HCT116 (cell line): Measurements from ENCODE around the gene ADARB2. TPM values are rescaled to one million over a fixed set of nuclear protein-coding genes. Genes with fewer than 3 reads are reported as not detected.

Source experiments
- ATAC-seq: fragments of 200-7000 bp; cut with Tn5 transposase; 2 replicates; pipeline ENCODE4 v1.9.1; 2020; ENCODE audit warnings: mild to moderate bottlenecking, moderate library complexity
- BruUV-seq: library from RNA; stranded (reverse); fragments of 400-500 nt; replicated peaks from 2 replicates; lab custom pipeline; 2021; lab: Mats Ljungman, UMichigan
- CTCF ChIA-PET: fragments of 300-600 bp; sonication (Branson Sonifier 250); formaldehyde crosslinking; loops from one replicate; lab custom pipeline; 2021; ENCODE audit warnings: antibody characterized with exemption; lab: Charles Lee
- POLR2A ChIA-PET: fragments of 300-600, 350-600 bp; sonication (Branson Sonifier 250); formaldehyde crosslinking; loops from one replicate; lab custom pipeline; 2021; ENCODE audit warnings: antibody characterized with exemption; lab: Charles Lee
- RAD21 ChIA-PET, 2 experiments: fragments of 300-600 bp; sonication (Branson Sonifier 250); formaldehyde crosslinking; loops; one replicate each; lab custom pipeline; 2023; ENCODE audit warnings: low total read pairs in 2 of 2; ENCODE audit not compliant: uncharacterized antibody in 2 of 2, unreplicated experiment in 2 of 2, low non-redundant PET in 1 of 2; lab: Charles Lee
- DNase-seq: peaks from one replicate; pipeline ENCODE4 v3.0.0-alpha.2; 2010; ENCODE audit warnings: low read depth, low spot score
- H2AFZ ChIP-seq: fragments of 200-600 bp; shearing (Covaris generic), sonication (generic); 2 replicates; pipeline ENCODE4 v1.6.1; 2017; ENCODE audit warnings: low read depth, mixed run types, mixed read lengths, antibody characterized with exemption, low read length; ENCODE audit not compliant: poor library complexity, severe bottlenecking
- H3K27ac ChIP-seq: 2 replicates; pipeline ENCODE4 v1.5.1; 2012; ENCODE audit warnings: low read depth, low read length
- H3K27me3 ChIP-seq: fragments of 200-600 bp; sonication (generic); 2 replicates; pipeline ENCODE4 v1.6.1; 2016; ENCODE audit warnings: mixed run types, low read length, mixed read lengths; ENCODE audit not compliant: insufficient read depth
- H3K36me3 ChIP-seq, 2 experiments: fragments of 200-500 bp in 1 of 2; fragments of 200-600 bp in 1 of 2; sonication (Bioruptor generic) in 1 of 2; sonication (generic) in 1 of 2; 2 replicates each; pipeline versions ENCODE4 v1.5.1 to v1.6.1; 2014 to 2016; ENCODE audit warnings: low read length in 2 of 2, inconsistent platforms in 1 of 2, mixed read lengths in 1 of 2, mixed run types in 1 of 2; ENCODE audit not compliant: insufficient read depth in 2 of 2, control insufficient read depth in 1 of 2
- H3K4me1 ChIP-seq, 2 experiments: fragments of 200-600 bp in 1 of 2; sonication (generic) in 1 of 2; 2 replicates each; pipeline versions ENCODE4 v1.5.1 to v1.6.1; 2012 to 2017; ENCODE audit warnings: low read length in 2 of 2, inconsistent platforms in 1 of 2, mild to moderate bottlenecking in 1 of 2, mixed read lengths in 1 of 2, mixed run types in 1 of 2, moderate library complexity in 1 of 2; ENCODE audit not compliant: insufficient read depth in 2 of 2, control insufficient read depth in 1 of 2
- H3K4me2 ChIP-seq: fragments of 200-600 bp; sonication (generic); 2 replicates; pipeline ENCODE4 v1.6.1; 2017; ENCODE audit warnings: mixed run types, low read length, mixed read lengths
- H3K4me3 ChIP-seq, 2 experiments: fragments of 200-600 bp in 1 of 2; sonication (generic) in 1 of 2; replicated peaks in 1 of 2; 2 replicates each; pipeline ENCODE4 v1.5.1; 2011 to 2016; ENCODE audit warnings: low read length in 2 of 2, control low read depth in 1 of 2, low read depth in 1 of 2, mild to moderate bottlenecking in 1 of 2, mixed read lengths in 1 of 2, mixed run types in 1 of 2
- H3K79me2 ChIP-seq: fragments of 200-600 bp; sonication (generic); 2 replicates; pipeline ENCODE4 v1.6.1; 2017; ENCODE audit warnings: mild to moderate bottlenecking, mixed run types, low read length, moderate library complexity, mixed read lengths; ENCODE audit not compliant: insufficient read depth
- H3K9ac ChIP-seq: fragments of 200-600 bp; sonication (generic); 2 replicates; pipeline ENCODE4 v1.6.1; 2016; ENCODE audit warnings: low read length, mixed read lengths
- H3K9me2 ChIP-seq: fragments of 200-600 bp; sonication (generic), shearing (Covaris generic); 2 replicates; pipeline ENCODE4 v1.6.1; 2017; ENCODE audit warnings: mixed run types, mild to moderate bottlenecking, moderate library complexity; ENCODE audit not compliant: insufficient read depth
- H3K9me3 ChIP-seq, 2 experiments: fragments of 200-500 bp in 1 of 2; fragments of 200-600 bp in 1 of 2; sonication (Bioruptor generic) in 1 of 2; sonication (generic) in 1 of 2; 2 replicates each; pipeline ENCODE4 v1.6.1; 2014 to 2017; ENCODE audit warnings: low read length in 2 of 2, mixed read lengths in 2 of 2, inconsistent platforms in 1 of 2, low read depth in 1 of 2, mild to moderate bottlenecking in 1 of 2, mixed run types in 1 of 2, moderate library complexity in 1 of 2; ENCODE audit not compliant: control insufficient read depth in 1 of 2, insufficient read depth in 1 of 2
- H4K20me1 ChIP-seq: fragments of 200-600 bp; sonication (generic), shearing (Covaris generic); 2 replicates; pipeline ENCODE4 v1.6.1; 2017; ENCODE audit warnings: mixed run types, mild to moderate bottlenecking, moderate library complexity; ENCODE audit not compliant: insufficient read depth
- ATF3 ChIP-seq: IDR thresholded peaks from 2 replicates; pipeline ENCODE4 v1.6.1; 2012
- CBX3 ChIP-seq: IDR thresholded peaks from 2 replicates; pipeline ENCODE4 v1.6.1; 2012; ENCODE audit warnings: low read depth
- EGR1 ChIP-seq: IDR thresholded peaks from 2 replicates; pipeline ENCODE4 v1.6.1; 2012; ENCODE audit warnings: low read depth
- ELF1 ChIP-seq: IDR thresholded peaks from 2 replicates; pipeline ENCODE4 v1.6.1; 2012; ENCODE audit warnings: low read depth, borderline replicate concordance
- EZH2 ChIP-seq: fragments of 200-600 bp; sonication (generic); IDR thresholded peaks from 2 replicates; pipeline ENCODE4 v1.6.1; 2017; ENCODE audit warnings: antibody characterized with exemption, mixed run types
- EZH2phosphoT487 ChIP-seq: fragments of 200-600 bp; IDR thresholded peaks from 2 replicates; pipeline ENCODE4 v1.6.1; 2018; ENCODE audit warnings: antibody characterized with exemption, borderline replicate concordance
- JUND ChIP-seq: IDR thresholded peaks from 2 replicates; pipeline ENCODE4 v1.6.1; 2012
- POLR2A ChIP-seq: IDR thresholded peaks from 2 replicates; pipeline ENCODE4 v1.7.0; 2011; ENCODE audit warnings: borderline replicate concordance; ENCODE audit not compliant: insufficient read depth, insufficient read length; ENCODE audit errors: extremely low read depth
- POLR2AphosphoS5 ChIP-seq: IDR thresholded peaks from 2 replicates; pipeline ENCODE4 v1.6.1; 2011; ENCODE audit warnings: mild to moderate bottlenecking, low read depth, low read length, moderate library complexity
- SIN3A ChIP-seq: IDR thresholded peaks from 2 replicates; pipeline ENCODE4 v1.6.1; 2012; ENCODE audit warnings: low read depth
- SP1 ChIP-seq: IDR thresholded peaks from 2 replicates; pipeline ENCODE4 v1.6.1; 2012; ENCODE audit warnings: low read depth
- TCF7L2 ChIP-seq: IDR thresholded peaks from 2 replicates; pipeline ENCODE4 v1.7.0; 2011; ENCODE audit warnings: borderline replicate concordance, inconsistent platforms; ENCODE audit not compliant: insufficient read depth, insufficient read length; ENCODE audit errors: extremely low read depth
- YY1 ChIP-seq: IDR thresholded peaks from 2 replicates; pipeline ENCODE4 v1.6.1; 2011; ENCODE audit warnings: low read length, low read depth, moderate library complexity, mild to moderate bottlenecking; ENCODE audit not compliant: insufficient replicate concordance; ENCODE audit errors: extremely low read depth
- ZFX ChIP-seq: fragments of 450-650 bp; IDR thresholded peaks from 2 replicates; pipeline ENCODE4 v1.6.1; 2017
- ZNF274 ChIP-seq: fragments of 200-500 bp; sonication (Bioruptor generic); IDR thresholded peaks from 2 replicates; pipeline ENCODE4 v1.6.1; 2014; ENCODE audit warnings: mild to moderate bottlenecking, low read depth, low read length, inconsistent platforms
- intact Hi-C: fragments of 100-400 bp; cut with micrococcal nuclease; formaldehyde crosslinking; loops from 2 replicates; pipeline ENCODE4 v1.10.0; 2022
- total RNA-seq: library from RNA; stranded (reverse); gene quantifications from one replicate; pipeline ENCODE4 v1.2.1, GENCODE V29; 2021; ENCODE audit not compliant: unreplicated experiment
- TF ChIP-seq, protein P1 (sequence below), 3 experiments: fragments of 200-600 bp in 1 of 3; sonication (generic) in 1 of 3; IDR thresholded peaks in 2 of 3; conservative IDR thresholded peaks in 1 of 3; 2 replicates each; pipeline ENCODE4 v1.5.1; 2012 to 2017; ENCODE audit warnings: low read depth in 2 of 3, low read length in 2 of 3, antibody characterized with exemption in 1 of 3, borderline replicate concordance in 1 of 3, control low read depth in 1 of 3, mild to moderate bottlenecking in 1 of 3, mixed read lengths in 1 of 3, mixed run types in 1 of 3, moderate library complexity in 1 of 3; ENCODE audit not compliant: insufficient read depth in 1 of 3

The ADARB2 gene
- total RNA-seq, 1 experiment from 2014 or later = not detected

DNA sequence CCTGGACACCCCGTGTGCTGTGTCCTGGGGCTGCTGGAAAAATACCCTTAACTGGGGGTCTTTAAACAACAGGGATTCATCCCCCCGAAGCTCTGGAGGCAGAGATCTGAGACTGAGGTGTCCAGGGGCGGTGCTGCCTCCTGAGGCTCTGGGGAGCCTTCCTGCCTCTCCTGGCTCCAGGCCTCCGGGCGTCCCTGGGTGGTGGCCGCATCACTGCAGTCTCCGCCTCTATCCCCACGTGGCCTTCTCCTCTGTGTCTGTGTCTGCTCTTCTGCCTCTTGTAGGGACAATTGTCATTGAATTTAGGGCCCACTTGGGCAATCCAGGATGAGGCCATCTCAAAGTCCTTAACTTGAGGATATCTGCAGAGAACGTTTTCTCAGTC is 464.6 kb downstream of the ADARB2 start:
- Histone ChIP-seq H3K4me3 (no peak overlapping the region), H3K27me3 (peaks cover under 1% of the 10 kb centered on the region; the same call in 1 of the 2 replicates), H2AFZ (no peak overlapping the region), H3K9me2 (no peaks in the 10 kb centered on the region), H3K36me3 (no peaks in the 10 kb centered on the region), H3K9me3 (no peaks in the 10 kb centered on the region), H3K27ac (no peak overlapping the region), H3K4me1 (no peaks in the 10 kb centered on the region), H3K79me2 (no peaks in the 10 kb centered on the region), H4K20me1 (no peaks in the 10 kb centered on the region), H3K9ac (no peak overlapping the region), H3K4me2 (no peak overlapping the region)
- no TSS peak for BruUV-seq
- intact Hi-C loops = no loop called here
- ChIA-PET CTCF (no interaction called here), POLR2A (no interaction called here), RAD21 (no interaction called here)
- DNase-seq (no peak), ATAC-seq (no peak)
- no peak for TF ChIP-seq JUND
- no peak for TF ChIP-seq YY1
- TF ChIP-seq EZH2 = no peak
- TF ChIP-seq EZH2phosphoT487 = no peak
- TF ChIP-seq ATF3 = no peak
- TF ChIP-seq ZFX = no peak
- no peak for TF ChIP-seq SP1
- TF ChIP-seq CBX3 = no peak
- no peak for TF ChIP-seq TCF7L2
- no peak for TF ChIP-seq POLR2A

- ChIA-PET CTCF (no interaction called here), RAD21 (no interaction called here), POLR2A (no interaction called here)
- no TSS peak for BruUV-seq
- Histone ChIP-seq H3K4me2 (no peak overlapping the region), H3K27me3 (peaks cover 6% of the 10 kb centered on the region; the same call in 1 of the 2 replicates), H2AFZ (no peak overlapping the region), H3K9me2 (no peaks in the 10 kb centered on the region), H3K4me3 (no peak overlapping the region), H3K27ac (no peak overlapping the region), H3K79me2 (no peaks in the 10 kb centered on the region), H3K9me3 (no peaks in the 10 kb centered on the region), H3K4me1 (no peaks in the 10 kb centered on the region), H3K36me3 (no peaks in the 10 kb centered on the region), H3K9ac (no peak overlapping the region), H4K20me1 (no peaks in the 10 kb centered on the region)
- DNase-seq (no peak), ATAC-seq (no peak)
- intact Hi-C loops = no loop called here
- TF ChIP-seq SIN3A = no peak
- no peak for TF ChIP-seq ZNF274
- TF ChIP-seq ATF3 = no peak
- no peak for TF ChIP-seq EGR1
- TF ChIP-seq, protein P1, sequence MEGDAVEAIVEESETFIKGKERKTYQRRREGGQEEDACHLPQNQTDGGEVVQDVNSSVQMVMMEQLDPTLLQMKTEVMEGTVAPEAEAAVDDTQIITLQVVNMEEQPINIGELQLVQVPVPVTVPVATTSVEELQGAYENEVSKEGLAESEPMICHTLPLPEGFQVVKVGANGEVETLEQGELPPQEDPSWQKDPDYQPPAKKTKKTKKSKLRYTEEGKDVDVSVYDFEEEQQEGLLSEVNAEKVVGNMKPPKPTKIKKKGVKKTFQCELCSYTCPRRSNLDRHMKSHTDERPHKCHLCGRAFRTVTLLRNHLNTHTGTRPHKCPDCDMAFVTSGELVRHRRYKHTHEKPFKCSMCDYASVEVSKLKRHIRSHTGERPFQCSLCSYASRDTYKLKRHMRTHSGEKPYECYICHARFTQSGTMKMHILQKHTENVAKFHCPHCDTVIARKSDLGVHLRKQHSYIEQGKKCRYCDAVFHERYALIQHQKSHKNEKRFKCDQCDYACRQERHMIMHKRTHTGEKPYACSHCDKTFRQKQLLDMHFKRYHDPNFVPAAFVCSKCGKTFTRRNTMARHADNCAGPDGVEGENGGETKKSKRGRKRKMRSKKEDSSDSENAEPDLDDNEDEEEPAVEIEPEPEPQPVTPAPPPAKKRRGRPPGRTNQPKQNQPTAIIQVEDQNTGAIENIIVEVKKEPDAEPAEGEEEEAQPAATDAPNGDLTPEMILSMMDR (IDR thresholded peaks at IDR 0.05 in 2 of 3, conservative IDR thresholded peaks at IDR 0.05 in 1 of 3; ENCODE audit: borderline replicate concordance in 1 of 3, insufficient read depth in 1 of 3, low read depth in 2 of 3, low read length in 2 of 3) = no peak
- no peak for TF ChIP-seq EZH2
- TF ChIP-seq YY1 = no peak
- TF ChIP-seq ZFX = no peak
- TF ChIP-seq ELF1 = no peak
- TF ChIP-seq POLR2AphosphoS5 = no peak
Measured at GRCh38 chr10:1272079-1272776, 465.1 kb downstream of the ADARB2 start.
